ENCODE results near the gene GOLGA1.

The GOLGA1 gene

DNA sequence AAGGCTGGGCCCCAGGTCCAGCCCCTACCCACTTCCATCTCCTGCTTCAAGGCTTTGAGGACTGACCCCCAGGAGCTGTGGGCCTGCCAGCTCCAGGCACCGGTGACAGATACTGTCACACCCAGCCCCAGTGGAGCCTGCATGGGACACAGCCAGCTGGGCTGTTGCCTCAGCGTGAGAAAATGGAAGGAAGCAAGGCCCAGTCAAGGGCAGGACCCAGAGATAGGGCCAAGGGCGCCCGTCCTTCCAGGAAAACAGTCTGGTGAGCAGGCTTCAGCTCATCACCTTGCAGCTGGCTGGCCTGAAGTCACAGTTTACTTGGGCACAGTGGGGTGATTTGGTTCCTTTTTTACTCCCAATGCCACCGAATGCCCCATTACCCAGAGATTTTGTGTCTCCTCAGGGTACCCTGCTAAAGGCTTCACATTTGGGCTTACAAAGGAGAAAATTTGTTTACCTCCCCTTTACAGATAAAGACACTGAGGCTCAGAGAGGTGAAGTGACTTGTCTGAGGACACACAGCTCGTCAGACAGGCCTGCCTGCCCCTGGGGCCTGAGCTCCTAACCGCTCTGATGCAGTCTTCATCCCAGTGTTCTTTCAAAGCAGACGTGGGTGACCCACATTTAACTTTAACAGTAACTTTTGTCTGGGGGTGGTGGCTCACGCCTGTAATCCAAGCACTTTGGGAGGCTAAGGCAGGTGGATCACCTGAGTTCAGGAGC, 109.1 kb downstream of the GOLGA1 start:
- DNase-seq = no peak

GRCh38 chr9:124830593-124830992, 110.3 kb downstream of the GOLGA1 start:
- DNase-seq = no peak

DNA sequence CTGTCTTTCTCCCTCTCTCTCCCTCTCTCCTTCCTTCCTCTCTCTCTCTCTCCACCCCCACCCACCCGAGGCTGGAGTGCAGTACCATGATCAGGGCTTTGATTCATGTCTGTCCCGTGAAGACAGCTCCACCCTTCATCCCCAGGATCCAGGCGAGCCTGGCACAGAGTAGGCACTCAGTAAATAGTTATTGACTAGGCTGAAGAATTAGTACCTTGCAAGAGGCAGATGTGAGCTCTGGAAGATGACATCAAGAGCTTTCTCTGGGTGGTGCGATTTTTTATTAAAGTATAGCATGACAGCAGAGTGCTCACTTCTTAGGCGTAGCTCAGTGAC, 111.6 kb downstream of the GOLGA1 start:
- no peak for DNase-seq

- no peak for DNase-seq
These were observed 112.2 kb downstream of the GOLGA1 start for GRCh38 chr9:124828489-124829333.
